H1 (cell line): ENCODE measurements around the gene RELN.

Experiments
- CHD1 ChIP-seq: IDR thresholded peaks from 2 replicates; pipeline ENCODE4 v1.6.1; 2012; ENCODE audit warnings: low read depth, low read length, improper control_type of control experiment
- CTCF ChIP-seq, 3 experiments: IDR thresholded peaks; 1 replicate in 2 of 3; 2 replicates in 1 of 3; pipeline versions ENCODE4 v1.5.1 to v1.6.1; 2011; ENCODE audit warnings: low read length in 3 of 3, mild to moderate bottlenecking in 3 of 3, inconsistent platforms in 2 of 3, low read depth in 1 of 3, moderate library complexity in 1 of 3; ENCODE audit not compliant: insufficient read depth in 1 of 3; ENCODE audit errors: control extremely low read depth in 1 of 3
- EZH2 ChIP-seq: fragments of 200-600 bp; sonication (generic); IDR thresholded peaks from 2 replicates; pipeline ENCODE4 v1.7.1; 2012; ENCODE audit warnings: low read depth, mild to moderate bottlenecking, moderate library complexity, low read length, inconsistent platforms; ENCODE audit not compliant: severe bottlenecking
- FOSL1 ChIP-seq: IDR thresholded peaks from 2 replicates; pipeline ENCODE4 v1.6.1; 2011; ENCODE audit warnings: mild to moderate bottlenecking, low read depth, low read length, moderate library complexity; ENCODE audit not compliant: insufficient read depth
- GTF2F1 ChIP-seq: IDR thresholded peaks from 2 replicates; pipeline ENCODE4 v1.6.1; 2012; ENCODE audit warnings: low read depth, low read length, improper control_type of control experiment, borderline replicate concordance
- JUN ChIP-seq: IDR thresholded peaks from 2 replicates; pipeline ENCODE4 v1.6.1; 2011; ENCODE audit warnings: low read depth, mild to moderate bottlenecking, improper control_type of control experiment, low read length
- POLR2A ChIP-seq, 2 experiments: IDR thresholded peaks; 1 replicate in 1 of 2; 2 replicates in 1 of 2; pipeline ENCODE4 v1.6.1; 2011; ENCODE audit warnings: low read depth in 2 of 2, low read length in 2 of 2, mild to moderate bottlenecking in 2 of 2; ENCODE audit errors: control extremely low read depth in 1 of 2
- POLR2AphosphoS5 ChIP-seq: IDR thresholded peaks from 2 replicates; pipeline ENCODE4 v1.6.1; 2011; ENCODE audit warnings: low read depth, low read length
- RAD21 ChIP-seq, 2 experiments: IDR thresholded peaks in 1 of 2; conservative IDR thresholded peaks in 1 of 2; 2 replicates each; pipeline ENCODE4 v1.6.1; 2011; ENCODE audit warnings: low read depth in 2 of 2, low read length in 2 of 2, improper control_type of control experiment in 1 of 2, inconsistent platforms in 1 of 2, mild to moderate bottlenecking in 1 of 2, moderate library complexity in 1 of 2
- SP1 ChIP-seq: IDR thresholded peaks from 2 replicates; pipeline ENCODE4 v1.6.1; 2011; ENCODE audit warnings: low read depth, low read length

DNA sequence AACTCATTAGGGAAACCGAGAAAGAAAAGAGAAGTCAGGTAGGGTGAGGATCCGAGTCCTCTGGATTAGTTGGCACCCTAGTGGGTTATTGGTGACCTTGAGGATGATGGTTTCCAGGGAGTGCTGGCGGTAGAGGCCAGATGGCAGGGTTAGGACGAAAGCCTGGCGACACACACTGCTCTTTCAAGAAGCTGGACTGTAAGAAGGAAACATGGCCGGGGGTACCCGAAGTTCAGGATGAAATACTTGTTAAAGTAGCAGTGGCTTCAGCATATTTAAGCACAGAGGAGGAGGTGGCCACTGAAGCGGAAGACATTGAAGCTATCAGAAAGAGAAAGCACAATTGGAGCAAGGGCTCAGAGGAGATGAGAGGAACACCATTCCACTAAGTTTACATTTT lies 224.6 kb downstream of the RELN start:
- no peak for TF ChIP-seq POLR2AphosphoS5
- TF ChIP-seq POLR2A (IDR thresholded peaks at IDR 0.05; ENCODE audit: control extremely low read depth in 1 of 2, low read depth in 2 of 2, low read length in 2 of 2): no peak
- TF ChIP-seq CTCF (IDR thresholded peaks at IDR 0.05; ENCODE audit: control extremely low read depth in 1 of 3, insufficient read depth in 1 of 3, low read depth in 1 of 3, low read length in 3 of 3): no peak
- TF ChIP-seq FOSL1: no peak
- TF ChIP-seq CHD1: no peak
- no peak for TF ChIP-seq GTF2F1
- TF ChIP-seq SP1: no peak
- TF ChIP-seq RAD21 (IDR thresholded peaks at IDR 0.05 in 1 of 2, conservative IDR thresholded peaks at IDR 0.05 in 1 of 2; ENCODE audit: low read depth in 2 of 2, low read length in 2 of 2): no peak
- TF ChIP-seq JUN: no peak
- TF ChIP-seq EZH2: no peak
